ENCODE results near the gene RAD23B. TPM values are rescaled to one million over a fixed set of nuclear protein-coding genes. Genes with fewer than 3 reads are reported as not detected.

The RAD23B gene
- polyA plus RNA-seq, 4 donors = 129 to 153 (median 133) TPM

- no peak for DNase-seq (ENCODE audit: low read depth in 4 of 4, low spot score in 2 of 4)
Measured at GRCh38 chr9:107330420-107330819, 47.3 kb downstream of the RAD23B start.

GRCh38 chr9:107332883-107333282, 49.8 kb downstream of the RAD23B start:
- no peak for DNase-seq (ENCODE audit: low read depth in 4 of 4, low spot score in 2 of 4)

- no peak for DNase-seq (ENCODE audit: low read depth in 4 of 4, low spot score in 2 of 4)
Measured at GRCh38 chr9:107333363-107333762, 50.3 kb downstream of the RAD23B start.

- DNase-seq (ENCODE audit: low read depth in 4 of 4, low spot score in 2 of 4) = no peak
Measured at GRCh38 chr9:107334103-107334776, 51.2 kb downstream of the RAD23B start.

- no peak for DNase-seq (ENCODE audit: low read depth in 4 of 4, low spot score in 2 of 4)
Measured at GRCh38 chr9:107335331-107335730, 52.3 kb downstream of the RAD23B start.

GRCh38 chr9:107336718-107337360, 53.8 kb downstream of the RAD23B start:
- DNase-seq (ENCODE audit: low read depth in 4 of 4, low spot score in 2 of 4) = no peak

GRCh38 chr9:107337676-107338590, 54.9 kb downstream of the RAD23B start:
- DNase-seq (ENCODE audit: low read depth in 4 of 4, low spot score in 2 of 4) = no peak

GRCh38 chr9:107338911-107339659, 56.0 kb downstream of the RAD23B start:
- DNase-seq (ENCODE audit: low read depth in 4 of 4, low spot score in 2 of 4) = no peak

GRCh38 chr9:107340920-107341632, 58.0 kb downstream of the RAD23B start:
- DNase-seq (ENCODE audit: low read depth in 4 of 4, low spot score in 2 of 4) = peak in 3 of 4 donors; percentile 14 to 33 (median 18)

- DNase-seq (ENCODE audit: low read depth in 4 of 4, low spot score in 2 of 4) = no peak
Measured at GRCh38 chr9:107342476-107343161, 59.5 kb downstream of the RAD23B start.

GRCh38 chr9:107345327-107345726, 62.2 kb downstream of the RAD23B start:
- no peak for DNase-seq (ENCODE audit: low read depth in 4 of 4, low spot score in 2 of 4)

GRCh38 chr9:107348836-107349235, 65.8 kb downstream of the RAD23B start:
- no peak for DNase-seq (ENCODE audit: low read depth in 4 of 4, low spot score in 2 of 4)

GRCh38 chr9:107350443-107350842, 67.4 kb downstream of the RAD23B start:
- DNase-seq (ENCODE audit: low read depth in 4 of 4, low spot score in 2 of 4) = no peak

- DNase-seq (ENCODE audit: low read depth in 4 of 4, low spot score in 2 of 4) = no peak
Measured at GRCh38 chr9:107351382-107352045, 68.4 kb downstream of the RAD23B start.

GRCh38 chr9:107355394-107355793, 72.3 kb downstream of the RAD23B start:
- no peak for DNase-seq (ENCODE audit: low read depth in 4 of 4, low spot score in 2 of 4)

- no peak for DNase-seq (ENCODE audit: low read depth in 4 of 4, low spot score in 2 of 4)
Measured at GRCh38 chr9:107358986-107359385, 75.9 kb downstream of the RAD23B start.

GRCh38 chr9:107360098-107360497, 77.0 kb downstream of the RAD23B start:
- DNase-seq (ENCODE audit: low read depth in 4 of 4, low spot score in 2 of 4) = no peak

- no peak for DNase-seq (ENCODE audit: low read depth in 4 of 4, low spot score in 2 of 4)
Measured at GRCh38 chr9:107361816-107362215, 78.7 kb downstream of the RAD23B start.

Data from left renal cortex interstitium (tissue), 4 donors.